HepG2 (cell line): Measurements from ENCODE around the gene CRIP1. TPM values are rescaled to one million over a fixed set of nuclear protein-coding genes. Genes with fewer than 3 reads are reported as not detected.
A peak's percentile ranks its signal among the peaks of the same experiment; 100 is the strongest.

ENCODE experiments used
- FOXA1 ChIP-seq, 2 experiments: fragments of 450-650 bp in 1 of 2; sonication (generic) in 1 of 2; formaldehyde crosslinking in 1 of 2; IDR thresholded peaks; 2 replicates each; pipeline versions ENCODE4 v1.4.0 to v1.6.1; 2016 to 2020; ENCODE audit warnings: missing genetic modification reagents in 1 of 2
- GTF2F1 ChIP-seq: fragments of 150-350 bp; IDR thresholded peaks from 2 replicates; pipeline ENCODE4 v1.6.1; 2014; ENCODE audit warnings: low read length
- IRX3 ChIP-seq: sonication (generic); formaldehyde crosslinking; IDR thresholded peaks from 2 replicates; pipeline ENCODE4 v1.8.1; 2023; ENCODE audit warnings: mild to moderate bottlenecking, low read depth, missing genetic modification reagents, borderline replicate concordance
- KDM2A ChIP-seq: sonication (generic); formaldehyde crosslinking; IDR thresholded peaks from 2 replicates; pipeline ENCODE4 v1.4.0; 2020; ENCODE audit warnings: low read depth, missing genetic modification reagents, borderline replicate concordance
- NFKB2 ChIP-seq: sonication (generic); formaldehyde crosslinking; IDR thresholded peaks from 2 replicates; pipeline ENCODE4 v1.4.0; 2020; ENCODE audit warnings: missing genetic modification reagents, borderline replicate concordance
- POLR2AphosphoS5 ChIP-seq: IDR thresholded peaks from 2 replicates; pipeline ENCODE4 v1.6.1; 2012; ENCODE audit warnings: low read depth, low read length
- PPARG ChIP-seq: conservative IDR thresholded peaks from 2 replicates; pipeline ENCODE4 v1.6.1; 2016; ENCODE audit warnings: missing biosample characterization, missing genetic modification reagents
- PRPF4 ChIP-seq: fragments of 200-400 bp; formaldehyde crosslinking; IDR thresholded peaks from 2 replicates; pipeline ENCODE4 v1.6.1; 2016; ENCODE audit warnings: low read length, low read depth; ENCODE audit not compliant: poor library complexity, severe bottlenecking
- RBFOX2 ChIP-seq: fragments of 200-400 bp; formaldehyde crosslinking; IDR thresholded peaks from 2 replicates; pipeline ENCODE4 v1.6.1; 2017; ENCODE audit warnings: low read depth, mild to moderate bottlenecking, low read length
- SP5 ChIP-seq: IDR thresholded peaks from 2 replicates; pipeline ENCODE4 v1.6.1; 2016; ENCODE audit warnings: low read depth, borderline replicate concordance
- SUZ12 ChIP-seq: fragments of 150-350 bp; IDR thresholded peaks from 2 replicates; pipeline ENCODE4 v1.6.1; 2014; ENCODE audit warnings: low read depth, low read length
- TAF15 ChIP-seq: fragments of 200-400 bp; formaldehyde crosslinking; IDR thresholded peaks from one replicate; pipeline ENCODE4 v1.6.1; 2018; ENCODE audit warnings: mild to moderate bottlenecking, low read depth, low read length; ENCODE audit not compliant: poor library complexity, severe bottlenecking
- ZBTB3 ChIP-seq: sonication (generic); formaldehyde crosslinking; IDR thresholded peaks from 2 replicates; pipeline ENCODE4 v1.4.0; 2020; ENCODE audit warnings: low read depth, mild to moderate bottlenecking, moderate library complexity, missing genetic modification reagents, borderline replicate concordance
- ZFY ChIP-seq: sonication (generic); formaldehyde crosslinking; IDR thresholded peaks from 2 replicates; pipeline ENCODE4 v1.4.0; 2020; ENCODE audit warnings: missing genetic modification reagents
- ZKSCAN1 ChIP-seq: fragments of 150-350 bp; IDR thresholded peaks from 2 replicates; pipeline ENCODE4 v1.6.1; 2014; ENCODE audit warnings: low read length
- ZNF672 ChIP-seq: sonication (generic); formaldehyde crosslinking; IDR thresholded peaks from 2 replicates; pipeline ENCODE4 v1.8.1; 2022; ENCODE audit warnings: missing genetic modification reagents
- ZNF703 ChIP-seq: sonication (generic); formaldehyde crosslinking; IDR thresholded peaks from 2 replicates; pipeline ENCODE4 v1.5.1; 2020; ENCODE audit warnings: missing genetic modification reagents, mild to moderate bottlenecking, moderate library complexity, borderline replicate concordance
- ZSCAN25 ChIP-seq: sonication (generic); formaldehyde crosslinking; IDR thresholded peaks from 2 replicates; pipeline ENCODE4 v1.8.0; 2022; ENCODE audit warnings: mild to moderate bottlenecking, missing genetic modification reagents
- polyA plus RNA-seq, 8 experiments: library from polyadenylated mRNA; depleted of rRNA in 3 of 8; stranded (reverse) in 7 of 8; unstranded in 1 of 8; fragments of >200 nt; fragmentation: Illumina TruSeq in 4 of 8; extraction: Trizol in 4 of 8; gene quantifications; 2 replicates each; pipeline versions ENCODE4 v1.2.1 to v1.2.3, GENCODE V29; 2011 to 2016; ENCODE audit warnings: low read depth in 4 of 8, missing spikeins in 1 of 8, mixed read lengths in 1 of 8; ENCODE audit not compliant: insufficient read depth in 1 of 8
- total RNA-seq, 5 experiments: library from RNA; depleted of rRNA; stranded (reverse); fragments of >200 nt; fragmentation: Illumina TruSeq; extraction: Trizol; gene quantifications; 2 replicates each; pipeline ENCODE4 v1.2.3, GENCODE V29; 2016; ENCODE audit warnings: low read depth in 1 of 5
- TF ChIP-seq, protein P1 (sequence below): sonication (generic); formaldehyde crosslinking; conservative IDR thresholded peaks from 2 replicates; pipeline ENCODE4 v1.8.1; 2023; ENCODE audit warnings: missing genetic modification reagents
- TF ChIP-seq, protein P2 (sequence below): sonication (generic); formaldehyde crosslinking; IDR thresholded peaks from 2 replicates; pipeline ENCODE4 v1.5.1; 2020; ENCODE audit warnings: mild to moderate bottlenecking, missing genetic modification reagents, borderline replicate concordance
- TF ChIP-seq, protein P3 (sequence below): sonication (generic); formaldehyde crosslinking; IDR thresholded peaks from 2 replicates; pipeline ENCODE4 v1.8.1; 2023; ENCODE audit warnings: mild to moderate bottlenecking, missing genetic modification reagents

CRIP1 gene
- total and polyA plus RNA-seq, 2 of the 13 experiments (the other 11 are each of a cell fraction or from before 2014, with no cell fraction given) = 53.9 to 59.5 TPM

DNA sequence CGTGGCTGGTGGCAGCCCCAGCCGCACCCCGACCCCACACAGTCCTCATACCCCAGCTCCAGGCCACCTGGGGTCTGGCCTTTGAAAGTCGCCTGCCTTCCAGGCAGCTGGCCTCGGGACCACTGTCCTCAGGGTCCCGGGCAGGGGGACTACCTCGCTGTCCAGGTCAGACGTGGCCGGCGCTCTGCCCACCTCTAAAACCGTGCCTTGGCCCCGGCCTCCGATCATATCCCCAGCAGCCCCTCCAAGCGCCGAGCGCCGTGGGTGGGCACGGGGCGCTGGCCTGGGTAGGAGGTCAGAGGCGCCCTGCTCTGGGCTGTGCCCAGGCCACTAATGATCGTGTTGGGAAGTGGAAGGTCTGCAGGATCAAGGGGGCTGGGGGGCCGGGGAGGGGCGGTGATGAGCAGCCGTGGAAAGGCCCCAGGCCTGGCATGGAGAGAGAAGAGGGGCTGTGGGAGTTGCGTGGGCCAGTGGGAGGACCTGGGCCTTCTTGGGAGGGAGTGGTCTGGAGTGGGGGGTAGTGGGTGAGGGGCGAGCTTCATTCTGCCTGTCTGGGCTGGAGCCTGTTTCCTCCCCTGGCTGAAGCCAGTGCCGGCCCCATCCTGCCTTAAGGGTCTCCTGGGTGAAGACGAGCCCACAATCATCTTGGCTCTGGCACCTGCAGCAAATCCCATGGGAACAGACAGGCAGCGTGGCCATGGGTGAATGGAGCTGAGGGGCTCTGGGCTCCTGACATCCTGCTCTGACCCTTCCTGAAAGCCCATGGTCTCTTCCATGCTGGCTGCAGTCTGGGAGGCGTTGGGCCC is 44.6 kb downstream of the CRIP1 start (continued):
- TF ChIP-seq, protein P1, sequence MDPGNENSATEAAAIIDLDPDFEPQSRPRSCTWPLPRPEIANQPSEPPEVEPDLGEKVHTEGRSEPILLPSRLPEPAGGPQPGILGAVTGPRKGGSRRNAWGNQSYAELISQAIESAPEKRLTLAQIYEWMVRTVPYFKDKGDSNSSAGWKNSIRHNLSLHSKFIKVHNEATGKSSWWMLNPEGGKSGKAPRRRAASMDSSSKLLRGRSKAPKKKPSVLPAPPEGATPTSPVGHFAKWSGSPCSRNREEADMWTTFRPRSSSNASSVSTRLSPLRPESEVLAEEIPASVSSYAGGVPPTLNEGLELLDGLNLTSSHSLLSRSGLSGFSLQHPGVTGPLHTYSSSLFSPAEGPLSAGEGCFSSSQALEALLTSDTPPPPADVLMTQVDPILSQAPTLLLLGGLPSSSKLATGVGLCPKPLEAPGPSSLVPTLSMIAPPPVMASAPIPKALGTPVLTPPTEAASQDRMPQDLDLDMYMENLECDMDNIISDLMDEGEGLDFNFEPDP = 0 out of 2 replicates have a peak, but pooled peaks have one; percentile 14
- TF ChIP-seq ZBTB3 (CRISPR knock-in tag) = no peak
- TF ChIP-seq ZSCAN25 = no peak
- no peak for TF ChIP-seq KDM2A (CRISPR knock-in tag)
- no peak; the same call in 1 of the 2 replicates for TF ChIP-seq POLR2AphosphoS5
- TF ChIP-seq ZNF703 (CRISPR knock-in tag) = no peak
- no peak for TF ChIP-seq PRPF4
- TF ChIP-seq RBFOX2 = peak; percentile 47; the same call in 1 of the 2 replicates
- no peak for TF ChIP-seq SP5 (CRISPR knock-in tag)
- TF ChIP-seq NFKB2 = no peak
- no peak for TF ChIP-seq IRX3 (CRISPR knock-in tag)
- TF ChIP-seq TAF15 = peak; percentile 57
- TF ChIP-seq, protein P2, sequence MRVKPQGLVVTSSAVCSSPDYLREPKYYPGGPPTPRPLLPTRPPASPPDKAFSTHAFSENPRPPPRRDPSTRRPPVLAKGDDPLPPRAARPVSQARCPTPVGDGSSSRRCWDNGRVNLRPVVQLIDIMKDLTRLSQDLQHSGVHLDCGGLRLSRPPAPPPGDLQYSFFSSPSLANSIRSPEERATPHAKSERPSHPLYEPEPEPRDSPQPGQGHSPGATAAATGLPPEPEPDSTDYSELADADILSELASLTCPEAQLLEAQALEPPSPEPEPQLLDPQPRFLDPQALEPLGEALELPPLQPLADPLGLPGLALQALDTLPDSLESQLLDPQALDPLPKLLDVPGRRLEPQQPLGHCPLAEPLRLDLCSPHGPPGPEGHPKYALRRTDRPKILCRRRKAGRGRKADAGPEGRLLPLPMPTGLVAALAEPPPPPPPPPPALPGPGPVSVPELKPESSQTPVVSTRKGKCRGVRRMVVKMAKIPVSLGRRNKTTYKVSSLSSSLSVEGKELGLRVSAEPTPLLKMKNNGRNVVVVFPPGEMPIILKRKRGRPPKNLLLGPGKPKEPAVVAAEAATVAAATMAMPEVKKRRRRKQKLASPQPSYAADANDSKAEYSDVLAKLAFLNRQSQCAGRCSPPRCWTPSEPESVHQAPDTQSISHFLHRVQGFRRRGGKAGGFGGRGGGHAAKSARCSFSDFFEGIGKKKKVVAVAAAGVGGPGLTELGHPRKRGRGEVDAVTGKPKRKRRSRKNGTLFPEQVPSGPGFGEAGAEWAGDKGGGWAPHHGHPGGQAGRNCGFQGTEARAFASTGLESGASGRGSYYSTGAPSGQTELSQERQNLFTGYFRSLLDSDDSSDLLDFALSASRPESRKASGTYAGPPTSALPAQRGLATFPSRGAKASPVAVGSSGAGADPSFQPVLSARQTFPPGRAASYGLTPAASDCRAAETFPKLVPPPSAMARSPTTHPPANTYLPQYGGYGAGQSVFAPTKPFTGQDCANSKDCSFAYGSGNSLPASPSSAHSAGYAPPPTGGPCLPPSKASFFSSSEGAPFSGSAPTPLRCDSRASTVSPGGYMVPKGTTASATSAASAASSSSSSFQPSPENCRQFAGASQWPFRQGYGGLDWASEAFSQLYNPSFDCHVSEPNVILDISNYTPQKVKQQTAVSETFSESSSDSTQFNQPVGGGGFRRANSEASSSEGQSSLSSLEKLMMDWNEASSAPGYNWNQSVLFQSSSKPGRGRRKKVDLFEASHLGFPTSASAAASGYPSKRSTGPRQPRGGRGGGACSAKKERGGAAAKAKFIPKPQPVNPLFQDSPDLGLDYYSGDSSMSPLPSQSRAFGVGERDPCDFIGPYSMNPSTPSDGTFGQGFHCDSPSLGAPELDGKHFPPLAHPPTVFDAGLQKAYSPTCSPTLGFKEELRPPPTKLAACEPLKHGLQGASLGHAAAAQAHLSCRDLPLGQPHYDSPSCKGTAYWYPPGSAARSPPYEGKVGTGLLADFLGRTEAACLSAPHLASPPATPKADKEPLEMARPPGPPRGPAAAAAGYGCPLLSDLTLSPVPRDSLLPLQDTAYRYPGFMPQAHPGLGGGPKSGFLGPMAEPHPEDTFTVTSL (CRISPR knock-in tag) = no peak
- TF ChIP-seq GTF2F1 = no peak
- TF ChIP-seq FOXA1 (IDR thresholded peaks at IDR 0.05) = no peak
- TF ChIP-seq FOXA1 (CRISPR knock-in tag; IDR thresholded peaks at IDR 0.05) = no peak
- TF ChIP-seq PPARG = no peak
- TF ChIP-seq, protein P3, sequence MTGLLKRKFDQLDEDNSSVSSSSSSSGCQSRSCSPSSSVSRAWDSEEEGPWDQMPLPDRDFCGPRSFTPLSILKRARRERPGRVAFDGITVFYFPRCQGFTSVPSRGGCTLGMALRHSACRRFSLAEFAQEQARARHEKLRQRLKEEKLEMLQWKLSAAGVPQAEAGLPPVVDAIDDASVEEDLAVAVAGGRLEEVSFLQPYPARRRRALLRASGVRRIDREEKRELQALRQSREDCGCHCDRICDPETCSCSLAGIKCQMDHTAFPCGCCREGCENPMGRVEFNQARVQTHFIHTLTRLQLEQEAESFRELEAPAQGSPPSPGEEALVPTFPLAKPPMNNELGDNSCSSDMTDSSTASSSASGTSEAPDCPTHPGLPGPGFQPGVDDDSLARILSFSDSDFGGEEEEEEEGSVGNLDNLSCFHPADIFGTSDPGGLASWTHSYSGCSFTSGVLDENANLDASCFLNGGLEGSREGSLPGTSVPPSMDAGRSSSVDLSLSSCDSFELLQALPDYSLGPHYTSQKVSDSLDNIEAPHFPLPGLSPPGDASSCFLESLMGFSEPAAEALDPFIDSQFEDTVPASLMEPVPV (CRISPR knock-in tag) = no peak
- TF ChIP-seq SUZ12 = no peak
- no peak for TF ChIP-seq ZKSCAN1
- TF ChIP-seq ZFY = no peak
- TF ChIP-seq ZNF672 = no peak
